Type B pancreatic cell (in vitro differentiated cells): ENCODE results near the gene PAK1. TPM values are rescaled to one million over a fixed set of nuclear protein-coding genes. Genes with fewer than 3 reads are reported as not detected.

Experiments
- DNase-seq: peaks from one replicate; pipeline ENCODE4 v3.0.0; 2021; ENCODE audit warnings: mixed read lengths; ENCODE audit not compliant: unreplicated experiment; ENCODE audit errors: extremely low spot score
- H3K27ac Mint-ChIP-seq: 2 replicates; pipeline ENCODE4 v1.8.0; 2021; ENCODE audit warnings: mild to moderate bottlenecking, mixed read lengths
- H3K27me3 Mint-ChIP-seq: 2 replicates; pipeline ENCODE4 v1.8.0; 2021; ENCODE audit warnings: mixed read lengths
- H3K36me3 Mint-ChIP-seq: 2 replicates; pipeline ENCODE4 v1.8.0; 2021; ENCODE audit warnings: mixed read lengths
- H3K4me1 Mint-ChIP-seq: one replicate; pipeline ENCODE4 v1.8.0; 2021; ENCODE audit warnings: mixed read lengths; ENCODE audit not compliant: unreplicated experiment
- H3K4me3 Mint-ChIP-seq: 2 replicates; pipeline ENCODE4 v1.8.0; 2021; ENCODE audit warnings: mild to moderate bottlenecking, mixed read lengths
- H3K9me3 Mint-ChIP-seq: 2 replicates; pipeline ENCODE4 v1.8.0; 2021; ENCODE audit warnings: mixed read lengths
- CTCF ChIP-seq: fragments of 200-600 bp; sonication (generic); conservative IDR thresholded peaks from 2 replicates; pipeline ENCODE4 v1.5.0; 2021; ENCODE audit warnings: antibody characterized with exemption, mild to moderate bottlenecking
- total RNA-seq: library from RNA; stranded (reverse); gene quantifications from 2 replicates; pipeline ENCODE4 v1.2.1, GENCODE V29; 2021; ENCODE audit warnings: low replicate concordance

Gene PAK1
- total RNA-seq, 1 donor from 2014 or later: 70.3 TPM

- no peak overlapping the region for H3K4me3 Mint-ChIP-seq
- H3K36me3 Mint-ChIP-seq: no peaks in the 10 kb centered on the region
- no peaks in the 10 kb centered on the region for H3K27me3 Mint-ChIP-seq
- H3K27ac Mint-ChIP-seq: no peak overlapping the region
- no peak for DNase-seq
- peaks cover 6% of the 10 kb centered on the region for H3K9me3 Mint-ChIP-seq
- peaks cover 9% of the 10 kb centered on the region for H3K4me1 Mint-ChIP-seq
- peak; percentile 37 for TF ChIP-seq CTCF
Observed at GRCh38 chr11:77508019-77508418, 34.1 kb upstream of the PAK1 start.

- Mint-ChIP-seq H3K27me3 (no peaks in the 10 kb centered on the region), H3K9me3 (peaks cover 6% of the 10 kb centered on the region), H3K27ac (peak overlapping the region; percentile 14), H3K4me3 (peak overlapping the region; percentile 19), H3K36me3 (no peaks in the 10 kb centered on the region), H3K4me1 (peaks cover 9% of the 10 kb centered on the region)
- DNase-seq: no peak
- TF ChIP-seq CTCF: no peak
Observed at GRCh38 chr11:77506857-77507256, 33.0 kb upstream of the PAK1 start.

- peaks cover 6% of the 10 kb centered on the region for H3K9me3 Mint-ChIP-seq
- no peak for TF ChIP-seq CTCF
- DNase-seq: no peak
- no peak overlapping the region for H3K4me3 Mint-ChIP-seq
- peak overlapping the region; percentile 14 for H3K27ac Mint-ChIP-seq
- H3K4me1 Mint-ChIP-seq: peaks cover 9% of the 10 kb centered on the region
- H3K36me3 Mint-ChIP-seq: no peaks in the 10 kb centered on the region
- H3K27me3 Mint-ChIP-seq: no peaks in the 10 kb centered on the region
Observed at GRCh38 chr11:77505956-77506355, 32.1 kb upstream of the PAK1 start.

GRCh38 chr11:77503006-77503405 lies 29.1 kb upstream of the PAK1 start:
- no peak for DNase-seq

GRCh38 chr11:77502346-77502905 lies 28.5 kb upstream of the PAK1 start:
- H3K27me3 Mint-ChIP-seq: no peaks in the 10 kb centered on the region
- H3K9me3 Mint-ChIP-seq: no peaks in the 10 kb centered on the region

More at GRCh38 chr11:77503006-77503405, 29.1 kb upstream of the PAK1 start:
- Mint-ChIP-seq H3K9me3 (no peaks in the 10 kb centered on the region), H3K36me3 (no peaks in the 10 kb centered on the region), H3K27me3 (no peaks in the 10 kb centered on the region), H3K4me1 (peaks cover 9% of the 10 kb centered on the region), H3K27ac (no peak overlapping the region), H3K4me3 (no peak overlapping the region)
- no peak for TF ChIP-seq CTCF

More at GRCh38 chr11:77502346-77502905, 28.5 kb upstream of the PAK1 start:
- Mint-ChIP-seq H3K36me3 (no peaks in the 10 kb centered on the region), H3K27ac (no peak overlapping the region), H3K4me3 (no peak overlapping the region), H3K4me1 (peaks cover 9% of the 10 kb centered on the region)
- DNase-seq: no peak
- no peak for TF ChIP-seq CTCF
